IMR-90 (cell line): Measurements from ENCODE around the gene CDS1. TPM values are rescaled to one million over a fixed set of nuclear protein-coding genes. Genes with fewer than 3 reads are reported as not detected.

Experiments used
- ATAC-seq: fragments of 200-7000 bp; cut with Tn5 transposase; 2 replicates; pipeline ENCODE4 v1.9.1; 2020; ENCODE audit warnings: low read depth, mild to moderate bottlenecking, moderate library complexity
- BruUV-seq: library from RNA; stranded (reverse); fragments of 400-500 nt; replicated peaks from 2 replicates; lab custom pipeline; 2021; lab: Mats Ljungman, UMichigan
- CTCF ChIA-PET: fragments of 300-600 bp; formaldehyde crosslinking; extraction: SDS; loops from one replicate; lab custom pipeline; 2021; ENCODE audit warnings: antibody characterized with exemption; lab: Yijun Ruan, JAX
- POLR2A ChIA-PET: fragments of 300-600 bp; sonication (Branson Sonifier 250); formaldehyde crosslinking; loops from one replicate; lab custom pipeline; 2022; ENCODE audit warnings: antibody characterized with exemption; ENCODE audit not compliant: unreplicated experiment; lab: Charles Lee
- DNase-seq: peaks from one replicate; pipeline ENCODE4 v3.0.0; 2013
- H2AFZ ChIP-seq: replicated peaks from 2 replicates; pipeline ENCODE3; 2013; ENCODE audit warnings: low read length, mild to moderate bottlenecking; ENCODE audit not compliant: poor library complexity
- H2AK5ac ChIP-seq: 2 replicates; pipeline ENCODE4 v1.6.1; 2013; ENCODE audit warnings: low read depth, low read length, inconsistent platforms
- H2AK9ac ChIP-seq: replicated peaks from 2 replicates; pipeline ENCODE3; 2013; ENCODE audit warnings: mild to moderate bottlenecking, low read depth, low read length, moderate library complexity; ENCODE audit not compliant: poor library complexity
- H2BK120ac ChIP-seq: 2 replicates; pipeline ENCODE4 v1.6.1; 2013; ENCODE audit warnings: low read depth, low read length, inconsistent platforms
- H2BK15ac ChIP-seq: 3 replicates; pipeline ENCODE4 v1.6.1; 2013; ENCODE audit warnings: low read depth, low read length, inconsistent platforms
- H2BK20ac ChIP-seq: 2 replicates; pipeline ENCODE4 v1.6.1; 2013; ENCODE audit warnings: low read depth, mild to moderate bottlenecking, inconsistent platforms, low read length, moderate library complexity
- H2BK5ac ChIP-seq: 2 replicates; pipeline ENCODE4 v1.6.1; 2013; ENCODE audit warnings: mild to moderate bottlenecking, low read depth, low read length, inconsistent platforms; ENCODE audit not compliant: poor library complexity, severe bottlenecking
- H3K14ac ChIP-seq: replicated peaks from 2 replicates; pipeline ENCODE4 v1.6.1; 2013; ENCODE audit warnings: low read depth, low read length, inconsistent platforms
- H3K18ac ChIP-seq: 2 replicates; pipeline ENCODE4 v1.6.1; 2013; ENCODE audit warnings: low read depth, low read length, control low read depth
- H3K23ac ChIP-seq: 2 replicates; pipeline ENCODE4 v1.6.1; 2013; ENCODE audit warnings: low read depth, low read length, inconsistent platforms
- H3K27ac ChIP-seq: 2 replicates; pipeline ENCODE4 v1.5.1; 2013; ENCODE audit warnings: mild to moderate bottlenecking, control low read depth, low read length; ENCODE audit not compliant: insufficient read depth
- H3K27me3 ChIP-seq: 2 replicates; pipeline ENCODE4 v1.6.1; 2013; ENCODE audit warnings: low read length; ENCODE audit not compliant: control insufficient read depth, insufficient read depth
- H3K36me3 ChIP-seq: 2 replicates; pipeline ENCODE4 v1.6.1; 2013; ENCODE audit warnings: low read length, mixed read lengths; ENCODE audit not compliant: control insufficient read depth, insufficient read depth
- H3K4ac ChIP-seq: 2 replicates; pipeline ENCODE4 v1.6.1; 2013; ENCODE audit warnings: low read depth, low read length, inconsistent platforms
- H3K4me1 ChIP-seq: 2 replicates; pipeline ENCODE4 v1.6.1; 2013; ENCODE audit warnings: low read length, mixed read lengths; ENCODE audit not compliant: control insufficient read depth, insufficient read depth
- H3K4me2 ChIP-seq: 2 replicates; pipeline ENCODE4 v1.6.1; 2013; ENCODE audit warnings: low read depth, mild to moderate bottlenecking, control low read depth, low read length, moderate library complexity
- H3K4me3 ChIP-seq: 2 replicates; pipeline ENCODE4 v1.5.1; 2013; ENCODE audit warnings: low read depth, mild to moderate bottlenecking, control low read depth, low read length, moderate library complexity; ENCODE audit not compliant: insufficient read depth
- H3K56ac ChIP-seq: 2 replicates; pipeline ENCODE4 v1.6.1; 2013; ENCODE audit warnings: low read length, inconsistent platforms; ENCODE audit not compliant: insufficient read depth; ENCODE audit errors: extremely low read depth
- H3K79me1 ChIP-seq, 2 experiments: 2 replicates each; pipeline ENCODE4 v1.6.1; 2013; ENCODE audit warnings: low read length in 2 of 2, inconsistent platforms in 1 of 2, low read depth in 1 of 2
- H3K9ac ChIP-seq: 2 replicates; pipeline ENCODE4 v1.6.1; 2013; ENCODE audit warnings: low read depth, low read length, control low read depth
- H3K9me1 ChIP-seq: 2 replicates; pipeline ENCODE4 v1.6.1; 2013; ENCODE audit warnings: low read length, inconsistent platforms; ENCODE audit not compliant: insufficient read depth
- H3K9me3 ChIP-seq: 2 replicates; pipeline ENCODE4 v1.6.1; 2013; ENCODE audit warnings: low read length; ENCODE audit not compliant: control insufficient read depth, insufficient read depth
- H4K20me1 ChIP-seq: 2 replicates; pipeline ENCODE4 v1.6.1; 2013; ENCODE audit warnings: low read length, inconsistent platforms; ENCODE audit not compliant: insufficient read depth
- H4K5ac ChIP-seq: 2 replicates; pipeline ENCODE4 v1.6.1; 2013; ENCODE audit warnings: mild to moderate bottlenecking, low read depth, low read length, control low read depth
- H4K8ac ChIP-seq, 2 experiments: 2 replicates each; pipeline ENCODE4 v1.6.1; 2013; ENCODE audit warnings: low read depth in 2 of 2, low read length in 2 of 2, control low read depth in 1 of 2, inconsistent platforms in 1 of 2
- H4K91ac ChIP-seq: 2 replicates; pipeline ENCODE4 v1.6.1; 2013; ENCODE audit warnings: low read depth, low read length, inconsistent platforms; ENCODE audit not compliant: insufficient read depth
- BHLHE40 ChIP-seq: fragments of 150-350 bp; IDR thresholded peaks from 2 replicates; pipeline ENCODE4 v1.6.1; 2016; ENCODE audit warnings: mild to moderate bottlenecking, low read depth, low read length
- CEBPB ChIP-seq: IDR thresholded peaks from 2 replicates; pipeline ENCODE4 v1.6.1; 2012; ENCODE audit warnings: low read depth, low read length, improper control_type of control experiment
- CHD1 ChIP-seq: IDR thresholded peaks from 2 replicates; pipeline ENCODE4 v1.6.1; 2012; ENCODE audit warnings: low read depth, low read length, improper control_type of control experiment
- CTCF ChIP-seq: conservative IDR thresholded peaks from 2 replicates; pipeline ENCODE4 v1.5.1; 2012; ENCODE audit warnings: mild to moderate bottlenecking, low read depth, low read length, improper control_type of control experiment
- ELK1 ChIP-seq: fragments of 150-350 bp; IDR thresholded peaks from 2 replicates; pipeline ENCODE4 v1.6.1; 2016; ENCODE audit warnings: low read depth, mild to moderate bottlenecking, low read length, moderate library complexity, borderline replicate concordance
- FOS ChIP-seq: fragments of 150-350 bp; IDR thresholded peaks from 2 replicates; pipeline ENCODE4 v1.6.1; 2016; ENCODE audit warnings: low read depth, low read length
- MAFK ChIP-seq: IDR thresholded peaks from 2 replicates; pipeline ENCODE4 v1.6.1; 2012; ENCODE audit warnings: low read depth, low read length, improper control_type of control experiment
- MAZ ChIP-seq: IDR thresholded peaks from 2 replicates; pipeline ENCODE4 v1.6.1; 2012; ENCODE audit warnings: low read depth, mild to moderate bottlenecking, low read length, improper control_type of control experiment, moderate library complexity, borderline replicate concordance
- MXI1 ChIP-seq: IDR thresholded peaks from 2 replicates; pipeline ENCODE4 v1.6.1; 2012; ENCODE audit warnings: low read depth, mild to moderate bottlenecking, low read length, moderate library complexity, borderline replicate concordance
- NFE2L2 ChIP-seq: fragments of 150-350 bp; IDR thresholded peaks from 2 replicates; pipeline ENCODE4 v1.6.1; 2016; ENCODE audit warnings: low read depth, mild to moderate bottlenecking, low read length
- POLR2A ChIP-seq: IDR thresholded peaks from 2 replicates; pipeline ENCODE4 v1.6.1; 2012; ENCODE audit warnings: mild to moderate bottlenecking, low read depth, low read length
- RAD21 ChIP-seq: IDR thresholded peaks from 2 replicates; pipeline ENCODE4 v1.6.1; 2012; ENCODE audit warnings: low read length, improper control_type of control experiment
- RCOR1 ChIP-seq: IDR thresholded peaks from 2 replicates; pipeline ENCODE4 v1.6.1; 2012; ENCODE audit warnings: mild to moderate bottlenecking, low read length, improper control_type of control experiment; ENCODE audit not compliant: insufficient replicate concordance
- RFX5 ChIP-seq: IDR thresholded peaks from 2 replicates; pipeline ENCODE4 v1.8.0; 2012; ENCODE audit warnings: low read depth, mild to moderate bottlenecking, low read length, moderate library complexity
- SMC3 ChIP-seq: fragments of 150-350 bp; IDR thresholded peaks from 2 replicates; pipeline ENCODE4 v1.6.1; 2016; ENCODE audit warnings: low read depth, mild to moderate bottlenecking, antibody characterized with exemption, low read length, moderate library complexity
- WGBS, 2 experiments: methylation state at CpG; one replicate each; pipeline versions ENCODE4 v1.1.5 to v1.1.7; 2013; ENCODE audit warnings: missing lambda C conversion rate in 2 of 2; ENCODE audit not compliant: insufficient read length in 1 of 2; ENCODE audit errors: extremely low coverage in 2 of 2; 5-methylcytosine and 5-hydroxymethylcytosine counted together
- dilution Hi-C: fragments of 300-500 bp; cut with HindIII; formaldehyde crosslinking; loops from one replicate; pipeline ENCODE4 v1.14.3; 2018; ENCODE audit warnings: low sequenced_read_pairs; ENCODE audit not compliant: unreplicated experiment
- in situ Hi-C: fragments of 300-500 bp; cut with MboI; formaldehyde crosslinking; loops from 3 replicates; pipeline ENCODE4 v1.14.3; 2019; ENCODE audit warnings: low sequenced_read_pairs, inconsistent platforms, mixed read lengths
- intact Hi-C: fragments of 100-400 bp; cut with micrococcal nuclease; formaldehyde crosslinking; loops from 2 replicates; pipeline ENCODE4 v1.10.0; 2022
- polyA plus RNA-seq, 3 experiments: library from polyadenylated mRNA; depleted of rRNA; stranded (reverse); fragments of >200 nt; gene quantifications; 2 replicates each; pipeline ENCODE4 v1.2.3, GENCODE V29; 2012; ENCODE audit warnings: low replicate concordance in 1 of 3
- total RNA-seq: library from RNA; depleted of rRNA; stranded (reverse); fragments of >200 nt; gene quantifications from 2 replicates; pipeline ENCODE4 v1.2.3, GENCODE V29; 2012
- TF ChIP-seq, protein P1 (sequence below): fragments of 150-350 bp; IDR thresholded peaks from 2 replicates; pipeline ENCODE4 v1.6.1; 2017; ENCODE audit warnings: mild to moderate bottlenecking, antibody characterized with exemption, low read length, low read depth

Gene CDS1
- total and polyA plus RNA-seq, 2 of the 4 experiments (the other 2 are of a cell fraction) = under 0.01 to 0.02 TPM

DNA sequence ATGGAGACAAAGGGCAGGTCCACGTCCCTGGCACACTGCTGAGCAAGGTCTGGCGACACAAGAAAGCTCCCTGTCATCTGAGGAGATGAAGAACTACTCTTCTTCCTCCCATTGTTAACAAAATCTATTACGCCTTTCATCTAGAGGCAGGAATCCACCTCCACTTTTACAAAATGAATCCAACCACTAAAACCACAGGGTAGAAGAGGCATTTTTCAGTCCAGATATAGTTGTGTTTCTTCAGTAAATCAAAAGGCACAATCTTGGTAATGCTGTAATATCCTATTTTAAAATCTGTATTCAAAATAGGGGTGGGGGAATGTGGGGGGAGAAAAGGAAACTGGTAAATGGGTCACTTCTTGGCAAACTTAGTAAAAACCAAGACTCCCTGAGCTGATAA, 101.4 kb downstream of the CDS1 start:
- dilution Hi-C loops = no loop called here
- no peak for ATAC-seq

More for the DNA sequence above, 101.4 kb downstream of the CDS1 start:
- Histone ChIP-seq H2AK5ac (no peak overlapping the region), H3K4ac (no peak overlapping the region), H4K5ac (no peak overlapping the region), H2BK20ac (no peak overlapping the region), H2BK5ac (no peak overlapping the region), H2BK120ac (no peak overlapping the region), H3K23ac (no peak overlapping the region), H4K8ac (no peak overlapping the region), H3K79me1 (peaks cover 0 to 14% of the 10 kb centered on the region in 2 experiments; a peak in 1 of 4 replicates), H2BK15ac (no peak overlapping the region), H3K27ac (no peak overlapping the region), H3K9me3 (no peaks in the 10 kb centered on the region), H2AK9ac (no peak overlapping the region), H4K91ac (no peak overlapping the region), H3K14ac (no peak overlapping the region), H3K4me1 (peaks cover 7% of the 10 kb centered on the region), H3K18ac (no peak overlapping the region), H3K9ac (no peak overlapping the region), H3K4me3 (no peak overlapping the region), H4K20me1 (0 out of 2 replicates have a peak, but pooled peaks cover 8% of the 10 kb centered on the region), H3K36me3 (peaks cover 31% of the 10 kb centered on the region), H3K56ac (no peak overlapping the region), H3K9me1 (peaks cover 17% of the 10 kb centered on the region), H2AFZ (no peak overlapping the region), H3K4me2 (no peak overlapping the region), H3K27me3 (no peaks in the 10 kb centered on the region)
- no TSS peak for BruUV-seq
- in situ Hi-C loops (no loop called here), intact Hi-C loops (no loop called here)
- 100% methylated on average over 1 of the region's 3 CpGs; no CpG with 5 or more reads in 1 of the 2 experiments for WGBS, 2 experiments
- DNase-seq = no peak
- ChIA-PET POLR2A (no interaction called here), CTCF (no interaction called here)
- TF ChIP-seq RCOR1 (no peak), MAFK (no peak), ELK1 (no peak), CHD1 (no peak), MXI1 (no peak), MAZ (no peak), BHLHE40 (no peak), SMC3 (no peak), CEBPB (no peak), RFX5 (no peak), POLR2A (no peak), NFE2L2 (no peak), FOS (no peak), RAD21 (no peak), CTCF (no peak)
- TF ChIP-seq, protein P1, sequence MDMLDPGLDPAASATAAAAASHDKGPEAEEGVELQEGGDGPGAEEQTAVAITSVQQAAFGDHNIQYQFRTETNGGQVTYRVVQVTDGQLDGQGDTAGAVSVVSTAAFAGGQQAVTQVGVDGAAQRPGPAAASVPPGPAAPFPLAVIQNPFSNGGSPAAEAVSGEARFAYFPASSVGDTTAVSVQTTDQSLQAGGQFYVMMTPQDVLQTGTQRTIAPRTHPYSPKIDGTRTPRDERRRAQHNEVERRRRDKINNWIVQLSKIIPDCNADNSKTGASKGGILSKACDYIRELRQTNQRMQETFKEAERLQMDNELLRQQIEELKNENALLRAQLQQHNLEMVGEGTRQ = no peak
